OCI-LY3 (cell line): ENCODE data around the gene HSPB2.

Source experiments
- CTCF ChIP-seq: fragments of 200-600, 300-600 bp; sonication (generic); IDR thresholded peaks from 2 replicates; pipeline ENCODE4 v1.5.1; 2014; ENCODE audit warnings: antibody characterized with exemption, low read length, low read depth
- EZH2phosphoT487 ChIP-seq: fragments of 200-600 bp; shearing (Covaris generic); IDR thresholded peaks from 2 replicates; pipeline ENCODE4 v1.6.1; 2018; ENCODE audit warnings: antibody characterized with exemption, mixed run types, low read depth

DNA sequence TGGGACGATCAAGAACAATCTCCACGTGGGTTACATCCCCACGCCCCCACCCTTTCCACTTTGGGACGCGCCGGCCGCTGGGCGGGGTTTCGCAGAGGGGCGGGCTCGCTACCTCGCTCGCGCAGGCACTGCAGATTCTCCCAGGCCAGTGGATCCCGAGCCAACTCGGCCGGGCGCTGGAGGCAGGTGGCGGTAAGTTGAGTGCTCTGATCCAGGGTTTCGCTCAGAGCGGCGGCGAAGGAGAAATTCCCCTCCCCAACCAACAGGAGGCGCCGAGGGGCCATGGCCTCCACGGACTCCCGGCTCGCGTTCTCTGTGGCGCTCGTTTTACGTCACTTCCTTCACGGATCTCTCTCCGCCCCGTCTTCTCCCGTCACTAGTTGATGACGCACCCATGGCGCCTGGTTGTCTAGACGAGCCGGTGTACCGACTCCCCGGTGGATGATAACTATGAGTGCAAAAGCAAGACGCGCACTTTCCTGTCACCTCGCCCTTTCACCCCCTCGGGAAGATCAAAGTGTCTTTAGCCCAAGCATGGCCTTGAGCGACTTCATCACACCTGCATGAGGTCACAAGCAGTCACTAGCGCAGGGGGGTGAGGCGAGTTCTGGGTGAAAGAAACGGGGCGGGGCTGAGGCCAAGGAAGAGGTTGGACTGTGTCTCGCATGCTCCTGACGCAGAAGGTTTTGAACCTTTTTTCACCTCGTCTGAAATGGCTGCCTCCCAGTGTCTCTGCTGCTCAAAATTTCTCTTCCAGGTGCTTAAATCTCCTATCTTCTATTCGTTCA is 33.5 kb upstream of the HSPB2 start, which contains the start of the genes CFAP68 and FDXACB1:
- TF ChIP-seq CTCF (peak; percentile 87), EZH2phosphoT487 (no peak)
